ENCODE data around the gene RANBP3. TPM values are rescaled to one million over a fixed set of nuclear protein-coding genes. Genes with fewer than 3 reads are reported as not detected.

The RANBP3 gene
- total RNA-seq, 1 donor from 2014 or later: 77.8 TPM

- no peak overlapping the region for H3K4me3 Mint-ChIP-seq
- Histone ChIP-seq H3K4me1 (no peaks in the 10 kb centered on the region), H3K27me3 (no peaks in the 10 kb centered on the region), H2AFZ (replicated peaks) (no peak overlapping the region), H3K4me2 (no peak overlapping the region), H3K27ac (no peak overlapping the region), H3K9me3 (ENCODE audit: low read depth) (no peaks in the 10 kb centered on the region), H4K20me1 (ENCODE audit: low read depth) (no peaks in the 10 kb centered on the region), H3K79me2 (ENCODE audit: low read depth) (no peaks in the 10 kb centered on the region), H3K9ac (no peak overlapping the region), H3F3A (ENCODE audit: low read depth) (no peaks in the 10 kb centered on the region), H3K36me3 (no peaks in the 10 kb centered on the region), H3K4me3 (no peak overlapping the region)
- DNase-seq (ENCODE audit: low spot score): no peak
- peaks cover 11% of the 10 kb centered on the region for H3K4me1 Mint-ChIP-seq
- H3K9me3 Mint-ChIP-seq: peaks cover 3% of the 10 kb centered on the region
- TF ChIP-seq, protein P1, sequence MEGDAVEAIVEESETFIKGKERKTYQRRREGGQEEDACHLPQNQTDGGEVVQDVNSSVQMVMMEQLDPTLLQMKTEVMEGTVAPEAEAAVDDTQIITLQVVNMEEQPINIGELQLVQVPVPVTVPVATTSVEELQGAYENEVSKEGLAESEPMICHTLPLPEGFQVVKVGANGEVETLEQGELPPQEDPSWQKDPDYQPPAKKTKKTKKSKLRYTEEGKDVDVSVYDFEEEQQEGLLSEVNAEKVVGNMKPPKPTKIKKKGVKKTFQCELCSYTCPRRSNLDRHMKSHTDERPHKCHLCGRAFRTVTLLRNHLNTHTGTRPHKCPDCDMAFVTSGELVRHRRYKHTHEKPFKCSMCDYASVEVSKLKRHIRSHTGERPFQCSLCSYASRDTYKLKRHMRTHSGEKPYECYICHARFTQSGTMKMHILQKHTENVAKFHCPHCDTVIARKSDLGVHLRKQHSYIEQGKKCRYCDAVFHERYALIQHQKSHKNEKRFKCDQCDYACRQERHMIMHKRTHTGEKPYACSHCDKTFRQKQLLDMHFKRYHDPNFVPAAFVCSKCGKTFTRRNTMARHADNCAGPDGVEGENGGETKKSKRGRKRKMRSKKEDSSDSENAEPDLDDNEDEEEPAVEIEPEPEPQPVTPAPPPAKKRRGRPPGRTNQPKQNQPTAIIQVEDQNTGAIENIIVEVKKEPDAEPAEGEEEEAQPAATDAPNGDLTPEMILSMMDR (IDR thresholded peaks at IDR 0.05): no peak
- no peak for TF ChIP-seq EZH2phosphoT487 (IDR thresholded peaks at IDR 0.05)
- TF ChIP-seq EZH2 (IDR thresholded peaks at IDR 0.05): no peak
- no peak overlapping the region for H3K27ac Mint-ChIP-seq
- peaks cover 6% of the 10 kb centered on the region for H3K27me3 Mint-ChIP-seq (ENCODE audit: insufficient read depth, low read depth)
- H3K36me3 Mint-ChIP-seq: peaks cover 24% of the 10 kb centered on the region
Observed at GRCh38 chr19:5996623-5997320, 18.8 kb upstream of the RANBP3 start.

- peaks cover 3% of the 10 kb centered on the region for H3K9me3 Mint-ChIP-seq
- no peaks in the 10 kb centered on the region for H4K20me1 ChIP-seq (ENCODE audit: low read depth)
Observed at GRCh38 chr19:5996102-5996501, 18.2 kb upstream of the RANBP3 start.

DNA sequence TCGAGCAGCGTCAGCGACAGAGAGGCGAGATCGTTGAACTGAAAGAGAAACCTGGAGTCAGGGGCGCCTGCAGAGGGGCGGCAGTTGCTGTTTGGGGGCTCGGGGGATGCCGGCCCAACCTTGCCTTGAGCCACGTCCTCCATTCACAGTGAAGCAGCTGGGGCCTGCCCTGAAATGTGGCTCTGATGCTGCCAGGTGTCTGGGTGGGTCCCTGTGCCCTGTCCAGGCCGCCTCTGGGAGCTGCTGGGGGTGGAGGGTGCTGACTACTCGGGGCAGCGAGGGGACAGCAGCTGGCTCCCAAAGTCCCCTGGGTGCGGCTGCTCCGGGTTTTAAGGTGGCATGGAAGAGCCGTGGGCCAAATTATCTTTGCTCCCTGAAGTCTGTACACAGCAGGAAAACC, 17.7 kb upstream of the RANBP3 start:
- H3K4me1 ChIP-seq: no peaks in the 10 kb centered on the region
- no peak for TF ChIP-seq EZH2phosphoT487 (IDR thresholded peaks at IDR 0.05)
- TF ChIP-seq, protein P1 (IDR thresholded peaks at IDR 0.05): no peak
- no peak for TF ChIP-seq EZH2 (IDR thresholded peaks at IDR 0.05)
- H3K4me2 ChIP-seq: no peak overlapping the region
- Mint-ChIP-seq H3K36me3 (peaks cover 17% of the 10 kb centered on the region), H3K27ac (no peak overlapping the region), H3K27me3 (ENCODE audit: insufficient read depth, low read depth) (peaks cover 6% of the 10 kb centered on the region), H3K4me3 (no peak overlapping the region), H3K9me3 (peaks cover 3% of the 10 kb centered on the region), H3K4me1 (peaks cover 11% of the 10 kb centered on the region)
- no peak overlapping the region for H2AFZ ChIP-seq (replicated peaks)
- H3K27ac ChIP-seq: no peak overlapping the region
- no peaks in the 10 kb centered on the region for H3K27me3 ChIP-seq
- no peaks in the 10 kb centered on the region for H3K9me3 ChIP-seq (ENCODE audit: low read depth)
- no peak overlapping the region for H3K9ac ChIP-seq
- DNase-seq (ENCODE audit: low spot score): no peak
- no peaks in the 10 kb centered on the region for H3K79me2 ChIP-seq (ENCODE audit: low read depth)
- H3K4me3 ChIP-seq: no peak overlapping the region
- no peaks in the 10 kb centered on the region for H3K36me3 ChIP-seq
- H4K20me1 ChIP-seq (ENCODE audit: low read depth): no peaks in the 10 kb centered on the region
- no peaks in the 10 kb centered on the region for H3F3A ChIP-seq (ENCODE audit: low read depth)

More at GRCh38 chr19:5996102-5996501, 18.2 kb upstream of the RANBP3 start:
- H2AFZ ChIP-seq (replicated peaks): no peak overlapping the region
- no peak overlapping the region for H3K4me3 Mint-ChIP-seq
- peak overlapping the region; percentile 37 for H3K27ac Mint-ChIP-seq
- no peak overlapping the region for H3K4me3 ChIP-seq
- DNase-seq (ENCODE audit: low spot score): no peak
- H3K36me3 Mint-ChIP-seq: peaks cover 22% of the 10 kb centered on the region
- H3F3A ChIP-seq (ENCODE audit: low read depth): no peaks in the 10 kb centered on the region
- no peaks in the 10 kb centered on the region for H3K27me3 ChIP-seq
- H3K4me2 ChIP-seq: no peak overlapping the region
- H3K27ac ChIP-seq: no peak overlapping the region
- no peaks in the 10 kb centered on the region for H3K79me2 ChIP-seq (ENCODE audit: low read depth)
- H3K27me3 Mint-ChIP-seq (ENCODE audit: insufficient read depth, low read depth): peaks cover 6% of the 10 kb centered on the region
- peaks cover 11% of the 10 kb centered on the region for H3K4me1 Mint-ChIP-seq
- H3K4me1 ChIP-seq: no peaks in the 10 kb centered on the region
- no peaks in the 10 kb centered on the region for H3K36me3 ChIP-seq
- no peaks in the 10 kb centered on the region for H3K9me3 ChIP-seq (ENCODE audit: low read depth)
- TF ChIP-seq EZH2 (IDR thresholded peaks at IDR 0.05): no peak
- H3K9ac ChIP-seq: no peak overlapping the region

GRCh38 chr19:5994405-5995165, 16.6 kb upstream of the RANBP3 start:
- no peak for DNase-seq (ENCODE audit: low spot score)
- H4K20me1 ChIP-seq (ENCODE audit: low read depth): no peaks in the 10 kb centered on the region
- no peaks in the 10 kb centered on the region for H3K36me3 ChIP-seq
- no peaks in the 10 kb centered on the region for H3K9me3 ChIP-seq (ENCODE audit: low read depth)
- Mint-ChIP-seq H3K36me3 (peaks cover 11% of the 10 kb centered on the region), H3K27ac (no peak overlapping the region), H3K27me3 (ENCODE audit: insufficient read depth, low read depth) (peaks cover 5% of the 10 kb centered on the region), H3K4me3 (no peak overlapping the region), H3K9me3 (peaks cover 2% of the 10 kb centered on the region), H3K4me1 (peaks cover 21% of the 10 kb centered on the region)
- H3K4me2 ChIP-seq: no peak overlapping the region
- no peaks in the 10 kb centered on the region for H3K4me1 ChIP-seq
- H3K79me2 ChIP-seq (ENCODE audit: low read depth): no peaks in the 10 kb centered on the region
- H3K9ac ChIP-seq: no peak overlapping the region
- H3F3A ChIP-seq (ENCODE audit: low read depth): no peaks in the 10 kb centered on the region
- no peaks in the 10 kb centered on the region for H3K27me3 ChIP-seq
- no peak overlapping the region for H3K4me3 ChIP-seq
- no peak overlapping the region for H2AFZ ChIP-seq (replicated peaks)
- no peak overlapping the region for H3K27ac ChIP-seq
- TF ChIP-seq EZH2 (IDR thresholded peaks at IDR 0.05): no peak
- no peak for TF ChIP-seq EZH2phosphoT487 (IDR thresholded peaks at IDR 0.05)
- TF ChIP-seq, protein P1 (IDR thresholded peaks at IDR 0.05): no peak

Data from neural progenitor cell (in vitro differentiated cells).